ENCODE results near the gene TPP1. TPM values are rescaled to one million over a fixed set of nuclear protein-coding genes. Genes with fewer than 3 reads are reported as not detected.

The TPP1 gene
- total and polyA plus RNA-seq, 2 experiments from 2014 or later = 68.4 to 185 TPM

GRCh38 chr11:6587360-6587953, 31.8 kb downstream of the TPP1 start:
- no peak overlapping the region for H2AFZ ChIP-seq

GRCh38 chr11:6586434-6587359, 32.5 kb downstream of the TPP1 start:
- no peaks in the 10 kb centered on the region for H3K79me2 ChIP-seq
- no peaks in the 10 kb centered on the region for H3K36me3 ChIP-seq (replicated peaks; ENCODE audit: insufficient read depth, low read depth)
- peak; percentile 47 for DNase-seq (ENCODE audit: low spot score)
- WGBS (ENCODE audit: low lambda C conversion rate, missing lambda C conversion rate) = 37% methylated on average over 25 of the region's 25 CpGs
- no peaks in the 10 kb centered on the region for H3K9me2 ChIP-seq (replicated peaks; ENCODE audit: insufficient read depth)
- H3K4me3 ChIP-seq = no peak overlapping the region
- no peak overlapping the region for H3K27ac ChIP-seq
- peak overlapping the region; percentile 17 for H2AFZ ChIP-seq
- H3K4me2 ChIP-seq = peak overlapping the region; percentile 78
- H4K20me1 ChIP-seq (ENCODE audit: insufficient read depth, poor library complexity, severe bottlenecking) = no peaks in the 10 kb centered on the region
- H3K9me3 ChIP-seq (ENCODE audit: low read depth) = peaks cover 10% of the 10 kb centered on the region
- H3K4me1 ChIP-seq (ENCODE audit: insufficient read depth) = no peaks in the 10 kb centered on the region
- H3K27me3 ChIP-seq = no peaks in the 10 kb centered on the region
- TF ChIP-seq EZH2phosphoT487 (IDR thresholded peaks at IDR 0.05; ENCODE audit: low read depth, severe bottlenecking, unreplicated experiment) (no peak), CTCF (IDR thresholded peaks at IDR 0.05; ENCODE audit: poor library complexity) (no peak), EZH2 (IDR thresholded peaks at IDR 0.05; ENCODE audit: borderline replicate concordance) (no peak)

More at GRCh38 chr11:6587360-6587953, 31.8 kb downstream of the TPP1 start:
- Histone ChIP-seq H3K36me3 (replicated peaks; ENCODE audit: insufficient read depth, low read depth) (no peaks in the 10 kb centered on the region), H3K27ac (no peak overlapping the region), H3K4me2 (no peak overlapping the region), H3K9me3 (ENCODE audit: low read depth) (peaks cover 10% of the 10 kb centered on the region), H3K27me3 (no peaks in the 10 kb centered on the region), H3K9me2 (replicated peaks; ENCODE audit: insufficient read depth) (no peaks in the 10 kb centered on the region), H3K4me3 (no peak overlapping the region), H4K20me1 (ENCODE audit: insufficient read depth, poor library complexity, severe bottlenecking) (no peaks in the 10 kb centered on the region), H3K79me2 (no peaks in the 10 kb centered on the region), H3K4me1 (ENCODE audit: insufficient read depth) (no peaks in the 10 kb centered on the region)
- DNase-seq (ENCODE audit: low spot score) = no peak
- WGBS (ENCODE audit: low lambda C conversion rate, missing lambda C conversion rate) = 87% methylated on average over 11 of the region's 11 CpGs
- TF ChIP-seq EZH2 (IDR thresholded peaks at IDR 0.05; ENCODE audit: borderline replicate concordance) (no peak), CTCF (IDR thresholded peaks at IDR 0.05; ENCODE audit: poor library complexity) (no peak), EZH2phosphoT487 (IDR thresholded peaks at IDR 0.05; ENCODE audit: low read depth, severe bottlenecking, unreplicated experiment) (no peak)

- H3K9me2 ChIP-seq (replicated peaks; ENCODE audit: insufficient read depth) = no peaks in the 10 kb centered on the region
- no peaks in the 10 kb centered on the region for H3K4me1 ChIP-seq (ENCODE audit: insufficient read depth)
- H3K36me3 ChIP-seq (replicated peaks; ENCODE audit: insufficient read depth, low read depth) = no peaks in the 10 kb centered on the region
- DNase-seq (ENCODE audit: low spot score) = no peak
- no peaks in the 10 kb centered on the region for H3K79me2 ChIP-seq
- peaks cover 10% of the 10 kb centered on the region for H3K9me3 ChIP-seq (ENCODE audit: low read depth)
- H3K27ac ChIP-seq = no peak overlapping the region
- no peaks in the 10 kb centered on the region for H4K20me1 ChIP-seq (ENCODE audit: insufficient read depth, poor library complexity, severe bottlenecking)
- no peak overlapping the region for H2AFZ ChIP-seq
- H3K4me2 ChIP-seq = no peak overlapping the region
- no peaks in the 10 kb centered on the region for H3K27me3 ChIP-seq
- WGBS (ENCODE audit: low lambda C conversion rate, missing lambda C conversion rate) = 92% methylated on average over 4 of the region's 4 CpGs
- H3K4me3 ChIP-seq = no peak overlapping the region
- no peak for TF ChIP-seq EZH2 (IDR thresholded peaks at IDR 0.05; ENCODE audit: borderline replicate concordance)
- TF ChIP-seq EZH2phosphoT487 (IDR thresholded peaks at IDR 0.05; ENCODE audit: low read depth, severe bottlenecking, unreplicated experiment) = no peak
- no peak for TF ChIP-seq CTCF (IDR thresholded peaks at IDR 0.05; ENCODE audit: poor library complexity)
Observed at GRCh38 chr11:6584528-6584927, 34.7 kb downstream of the TPP1 start.
